Small intestine (tissue), 7 donors: ENCODE results near the gene APH1A. TPM values are rescaled to one million over a fixed set of nuclear protein-coding genes. Genes with fewer than 3 reads are reported as not detected.
"Not testable (repeated sequence)": the region's sequence is repeated elsewhere in the genome, so short reads cannot be mapped to it uniquely, and the experiment has no call there.

ENCODE experiments used
- DNase-seq, 2 donors: peaks; one replicate each; pipeline versions ENCODE4 v3.0.0 to v3.0.0-alpha.2; 2013
- FAIRE-seq: peaks from 2 replicates; lab custom pipeline; 2012; peaks lifted over from hg19 to GRCh38; lab: Jason Lieb, UNC
- H3K27ac ChIP-seq, 3 donors: one replicate each; pipeline ENCODE4 v1.5.1; 2013; ENCODE audit warnings: low read length in 2 of 3, mild to moderate bottlenecking in 2 of 3, control low read depth in 1 of 3, inconsistent platforms in 1 of 3, low read depth in 1 of 3, moderate library complexity in 1 of 3
- H3K27me3 ChIP-seq, 3 donors: one replicate each; pipeline ENCODE4 v1.6.1; 2013; ENCODE audit warnings: low read length in 3 of 3, inconsistent platforms in 1 of 3; ENCODE audit not compliant: control insufficient read depth in 3 of 3, insufficient read depth in 3 of 3
- H3K36me3 ChIP-seq, 3 donors: one replicate each; pipeline ENCODE4 v1.6.1; 2013; ENCODE audit warnings: low read length in 3 of 3, inconsistent platforms in 1 of 3, low read depth in 1 of 3, mild to moderate bottlenecking in 1 of 3, moderate library complexity in 1 of 3; ENCODE audit not compliant: control insufficient read depth in 3 of 3, insufficient read depth in 2 of 3
- H3K4me1 ChIP-seq, 3 donors: one replicate each; pipeline ENCODE4 v1.6.1; 2013; ENCODE audit warnings: low read length in 2 of 3, inconsistent platforms in 1 of 3, low read depth in 1 of 3, mild to moderate bottlenecking in 1 of 3, moderate library complexity in 1 of 3; ENCODE audit not compliant: control insufficient read depth in 3 of 3, insufficient read depth in 2 of 3
- H3K4me3 ChIP-seq, 3 donors: one replicate each; pipeline ENCODE4 v1.5.1; 2013; ENCODE audit warnings: low read length in 3 of 3, control low read depth in 1 of 3, inconsistent platforms in 1 of 3, low read depth in 1 of 3, mild to moderate bottlenecking in 1 of 3, moderate library complexity in 1 of 3
- H3K9me3 ChIP-seq, 2 donors: one replicate each; pipeline ENCODE4 v1.6.1; 2013; ENCODE audit warnings: low read depth in 1 of 2, low read length in 1 of 2; ENCODE audit not compliant: control insufficient read depth in 2 of 2, insufficient read depth in 1 of 2
- WGBS, 3 donors: extraction: QIAGEN DNeasy Blood & Tissue Kit; methylation state at CpG; one replicate each; pipeline ENCODE4 v1.1.7; 2013; 5-methylcytosine and 5-hydroxymethylcytosine counted together
- polyA plus RNA-seq, 4 donors: library from polyadenylated mRNA; stranded (reverse) in 3 of 4; unstranded in 1 of 4; fragments of 200-250 nt in 3 of 4; fragments of 120-200 nt in 1 of 4; gene quantifications; one replicate each; pipeline versions ENCODE4 v1.2.1 to v1.2.3, GENCODE V29; 2013
- donor health status: healthy with polysubstance abuse.
- donor health status: control.
- donor health status: control.
- donor health status: Bipolar disorder and iron deficiency.
- donor health status: healthy.

APH1A gene
- polyA plus RNA-seq, 4 donors = 89.2 to 206 (median 144) TPM

DNA sequence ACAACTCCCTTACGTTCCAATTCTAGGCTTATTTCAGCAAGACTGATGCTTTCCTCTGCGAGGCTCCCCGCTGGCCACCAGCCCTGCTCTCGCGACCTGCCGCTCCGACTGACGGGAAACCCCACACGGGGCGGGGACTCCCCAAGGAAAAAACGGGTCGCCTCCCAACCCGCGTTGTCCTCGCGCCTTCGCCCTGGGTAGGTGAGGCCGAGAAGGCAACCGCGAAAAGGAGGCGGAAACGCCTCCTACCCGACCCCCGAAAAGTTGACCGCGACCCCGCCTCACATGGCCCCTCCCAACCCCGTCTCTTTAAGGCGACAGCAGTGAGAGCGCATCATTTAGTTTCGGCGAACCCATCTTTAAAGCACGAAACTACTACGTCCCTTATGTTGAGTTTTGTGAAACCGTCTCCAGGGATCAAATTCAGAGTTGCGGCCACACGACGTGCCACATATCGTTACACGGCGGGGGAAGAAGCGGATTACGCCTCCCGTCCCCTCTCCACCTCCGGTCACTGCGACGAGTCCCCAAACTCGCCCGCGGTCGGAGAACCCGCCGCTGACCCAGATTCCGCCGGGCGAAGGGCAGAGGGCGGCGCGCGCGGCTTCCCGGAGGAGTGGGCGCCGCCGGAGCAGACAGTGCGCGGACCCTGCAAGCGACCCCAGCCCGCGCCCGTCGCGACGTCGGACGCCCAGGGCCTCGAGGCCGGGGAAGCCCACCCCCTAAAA is 34.1 kb downstream of the APH1A start:
- peak overlapping the region; percentile 83 to 93 (median 84) for H3K4me3 ChIP-seq
- WGBS, 3 donors = 0% methylated on average over 77 to 78 of the region's 78 CpGs
- FAIRE-seq (no peak), DNase-seq (peak; percentile 73 to 87)
- H3K27me3 ChIP-seq = peaks cover 0 to under 1% (median 0%) of the 10 kb centered on the region in 3 donors
- peaks cover 0 to 7% (median 0%) of the 10 kb centered on the region in 3 donors for H3K4me1 ChIP-seq
- no peaks in the 10 kb centered on the region for H3K9me3 ChIP-seq
- H3K36me3 ChIP-seq = peaks cover 0 to 3% (median 0%) of the 10 kb centered on the region in 3 donors
- H3K27ac ChIP-seq = peak overlapping the region; percentile 87 to 96 (median 89)

DNA sequence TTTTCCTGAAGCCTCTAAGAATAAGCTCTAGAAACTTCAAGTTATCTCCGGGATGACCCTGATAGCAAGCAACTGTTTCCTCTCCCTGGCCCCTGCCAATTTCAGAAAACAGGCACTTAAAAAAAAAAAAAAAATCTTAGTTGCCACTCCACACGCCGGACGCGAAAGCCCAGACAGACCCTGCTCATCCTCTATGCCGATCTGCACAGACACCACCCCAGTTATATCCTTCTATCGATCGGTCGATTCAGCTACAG is 34.6 kb downstream of the APH1A start:
- peak overlapping the region; percentile 83 to 93 (median 84) for H3K4me3 ChIP-seq
- no peak for FAIRE-seq
- WGBS, 3 donors = 0% methylated on average over 9 of the region's 9 CpGs

DNA sequence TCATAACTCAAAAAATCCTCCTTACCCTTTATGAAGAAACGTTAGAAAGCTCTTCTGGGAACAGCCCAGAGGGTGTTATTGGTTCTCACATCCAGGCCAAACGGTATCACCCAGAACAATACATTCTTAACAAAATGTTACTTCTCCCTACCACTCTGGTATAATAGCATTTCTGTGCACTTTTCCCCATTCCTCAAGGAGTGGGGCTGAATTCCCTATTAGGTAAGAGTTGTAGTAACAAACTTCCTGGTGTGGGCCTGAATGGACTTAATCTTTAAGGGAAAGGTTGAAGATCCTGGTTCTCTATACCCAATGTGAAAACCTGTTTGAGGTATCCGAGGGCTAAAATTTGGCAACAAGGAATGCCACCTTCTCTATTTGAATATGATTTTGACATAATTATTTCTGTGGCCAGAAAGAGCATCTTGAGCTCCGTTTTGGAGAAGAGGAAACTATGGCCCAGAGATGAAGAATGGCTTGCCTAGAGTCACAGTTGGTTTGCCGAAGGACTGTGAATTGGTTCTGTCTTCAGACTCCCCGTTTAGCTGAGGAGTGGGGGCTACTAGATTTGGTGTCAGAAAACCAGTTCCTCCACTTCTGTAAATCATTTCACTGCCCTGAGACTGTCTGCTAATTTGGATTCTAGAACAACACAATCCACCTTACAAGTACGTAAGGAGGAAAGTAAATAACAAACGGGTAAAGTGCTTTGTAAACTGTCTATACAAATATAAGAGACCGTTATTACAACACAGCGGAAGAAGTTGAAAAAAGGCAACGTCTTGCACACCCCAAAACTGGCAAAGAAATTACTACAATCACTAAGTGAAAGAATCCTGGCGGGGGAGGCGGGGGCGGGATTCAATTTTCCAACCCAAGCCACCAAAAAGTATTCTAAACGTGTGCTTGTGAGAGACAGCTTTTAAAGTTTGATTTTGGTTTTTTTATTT is 35.2 kb downstream of the APH1A start:
- DNase-seq (peak; percentile 24 to 56), FAIRE-seq (no peak)
- H3K4me1 ChIP-seq = peaks cover 0 to 7% (median 0%) of the 10 kb centered on the region in 3 donors
- H3K4me3 ChIP-seq = peak overlapping the region; percentile 83 to 93 (median 84)
- H3K36me3 ChIP-seq = peaks cover 0 to 8% (median 0%) of the 10 kb centered on the region in 3 donors
- H3K27me3 ChIP-seq = no peaks in the 10 kb centered on the region
- H3K9me3 ChIP-seq = no peaks in the 10 kb centered on the region
- WGBS, 3 donors = 9 to 11% (median 11%) methylated on average over 15 of the region's 15 CpGs
- H3K27ac ChIP-seq = peak overlapping the region; percentile 50 to 96 (median 87)

More for the DNA sequence above, 34.6 kb downstream of the APH1A start:
- no peak for DNase-seq
- H3K27me3 ChIP-seq = no peaks in the 10 kb centered on the region
- peaks cover 0 to 7% (median 0%) of the 10 kb centered on the region in 3 donors for H3K4me1 ChIP-seq
- H3K27ac ChIP-seq = peak overlapping the region; percentile 87 to 96 (median 89)
- H3K9me3 ChIP-seq = no peaks in the 10 kb centered on the region
- peaks cover 0 to 7% (median 0%) of the 10 kb centered on the region in 3 donors for H3K36me3 ChIP-seq

DNA sequence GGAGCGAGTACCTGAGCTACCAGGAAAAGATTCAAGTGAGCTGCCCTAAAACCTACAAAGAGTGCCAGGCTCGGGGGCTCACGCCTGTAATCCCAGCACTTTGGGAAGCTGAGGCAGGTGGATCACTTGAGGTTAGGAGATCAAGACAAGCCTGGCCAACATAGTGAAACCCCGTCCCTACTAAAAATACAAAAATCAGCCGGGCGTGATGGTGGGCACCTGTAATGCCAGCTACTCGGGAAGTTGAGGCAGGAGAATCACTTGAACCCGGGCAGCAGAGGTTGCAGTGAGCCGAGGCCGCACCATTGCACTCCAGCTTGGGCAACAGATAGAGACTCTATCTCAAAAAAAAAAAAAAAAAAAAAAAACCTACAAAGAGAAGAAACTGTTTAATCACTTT is 35.9 kb downstream of the APH1A start:
- not testable (repeated sequence) for H3K9me3 ChIP-seq, H3K27ac ChIP-seq, FAIRE-seq, H3K4me1 ChIP-seq, DNase-seq, H3K27me3 ChIP-seq, H3K4me3 ChIP-seq
- H3K36me3 ChIP-seq = peaks cover 0 to 13% (median 2%) of the 10 kb centered on the region in 3 donors
- 85 to 90% (median 88%) methylated on average over 10 of the region's 10 CpGs for WGBS, 3 donors

DNA sequence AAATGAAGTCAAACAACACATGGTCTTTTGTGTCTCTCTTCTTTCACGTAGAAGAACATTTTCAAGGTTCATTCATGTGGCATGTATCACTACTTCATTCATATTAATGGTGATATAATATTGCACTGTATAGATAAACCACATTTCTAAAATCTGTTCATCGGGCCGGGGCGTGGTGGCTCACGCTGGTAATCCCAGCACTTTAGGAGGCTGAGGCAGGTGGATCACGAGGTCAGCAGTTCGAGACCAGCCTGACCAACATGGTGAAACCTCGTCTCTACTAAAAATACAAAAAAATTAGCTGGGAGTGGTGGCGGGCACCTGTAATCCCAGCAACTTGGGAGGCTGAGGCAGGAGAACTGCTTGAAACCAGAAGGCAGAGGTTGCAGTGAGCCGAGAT is 40.6 kb downstream of the APH1A start:
- H3K4me3 ChIP-seq, H3K27ac ChIP-seq, H3K27me3 ChIP-seq, DNase-seq, H3K9me3 ChIP-seq, H3K4me1 ChIP-seq, FAIRE-seq: not testable (repeated sequence)
- H3K36me3 ChIP-seq = peaks cover 2 to 30% (median 10%) of the 10 kb centered on the region in 3 donors
- WGBS, 3 donors = 96 to 98% (median 97%) methylated on average over 10 of the region's 10 CpGs

DNA sequence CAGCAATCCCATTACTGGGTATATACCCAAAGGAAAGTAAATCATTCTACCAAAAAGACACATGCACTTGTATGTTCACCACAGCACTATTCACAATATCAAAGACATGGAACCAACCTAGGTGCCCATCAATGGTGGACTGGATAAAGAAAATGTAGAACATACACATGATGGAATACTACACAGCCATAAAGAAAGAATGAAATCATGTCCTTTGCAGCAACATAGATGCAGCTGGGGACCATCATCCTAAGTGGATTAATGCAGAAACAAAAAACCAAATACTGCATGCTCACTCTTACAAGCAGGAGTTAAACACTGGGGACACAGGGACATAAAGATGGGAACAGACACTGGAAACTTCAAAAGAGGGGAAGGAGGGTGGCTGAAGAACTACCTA is 41.6 kb downstream of the APH1A start:
- DNase-seq (no peak), FAIRE-seq (no peak)
- no peaks in the 10 kb centered on the region for H3K4me1 ChIP-seq
- H3K36me3 ChIP-seq = peaks cover 2 to 32% (median 10%) of the 10 kb centered on the region in 3 donors
- H3K27ac ChIP-seq = no peak overlapping the region
- no peaks in the 10 kb centered on the region for H3K9me3 ChIP-seq
- no peak overlapping the region for H3K4me3 ChIP-seq
- H3K27me3 ChIP-seq = no peaks in the 10 kb centered on the region

DNA sequence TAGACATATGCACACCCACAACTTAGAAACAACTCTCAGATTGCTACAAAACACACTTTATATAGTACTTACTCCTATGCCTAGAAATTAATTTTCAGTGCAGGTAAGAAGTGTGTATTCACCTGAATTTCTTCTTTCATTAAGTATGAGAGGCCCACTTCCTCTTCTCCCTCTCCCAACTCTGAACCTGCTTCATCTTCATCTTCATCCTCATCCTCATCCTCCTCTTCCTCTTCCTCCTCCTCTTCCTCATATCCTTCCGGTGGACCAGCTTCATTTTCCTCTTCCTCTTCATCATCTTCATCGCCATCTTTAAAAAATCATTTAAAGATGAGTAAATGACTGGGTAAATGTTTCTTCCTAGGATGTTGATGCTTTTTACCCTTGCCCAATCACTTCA is 42.3 kb downstream of the APH1A start:
- 91 to 98% (median 94%) methylated on average over 2 of the region's 2 CpGs for WGBS, 3 donors

DNA sequence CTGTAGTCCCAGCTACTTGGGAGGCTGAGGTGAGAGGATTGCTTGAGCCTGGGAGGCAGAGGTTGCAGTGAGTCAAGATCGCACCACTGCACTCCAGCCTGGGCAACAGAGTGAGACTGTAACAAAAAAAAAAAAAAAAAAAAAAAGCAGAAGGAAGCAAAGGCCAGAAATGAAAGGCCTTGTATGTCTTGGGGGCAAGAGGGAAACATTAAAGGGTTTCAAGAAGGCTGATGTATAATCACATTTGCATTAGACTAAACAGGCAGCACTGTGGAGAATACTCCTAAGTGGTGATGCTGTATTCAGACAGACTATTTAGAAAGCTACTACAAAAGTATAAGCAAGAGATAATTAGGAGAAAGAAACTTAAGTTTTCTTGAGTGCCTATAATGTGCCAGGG is 43.3 kb downstream of the APH1A start:
- Histone ChIP-seq H3K4me3 (no peak overlapping the region), H3K27ac (no peak overlapping the region), H3K36me3 (peaks cover 8 to 35% (median 10%) of the 10 kb centered on the region in 3 donors), H3K27me3 (no peaks in the 10 kb centered on the region), H3K9me3 (no peaks in the 10 kb centered on the region), H3K4me1 (no peaks in the 10 kb centered on the region)
- FAIRE-seq (no peak), DNase-seq (no peak)
- 83 to 100% (median 92%) methylated on average over 1 of the region's 1 CpG for WGBS, 3 donors

More for the DNA sequence above, 42.3 kb downstream of the APH1A start:
- Histone ChIP-seq H3K27me3 (no peaks in the 10 kb centered on the region), H3K9me3 (no peaks in the 10 kb centered on the region), H3K27ac (no peak overlapping the region), H3K4me1 (no peaks in the 10 kb centered on the region), H3K36me3 (peaks cover 4 to 35% (median 10%) of the 10 kb centered on the region in 3 donors), H3K4me3 (no peak overlapping the region)
- FAIRE-seq = no peak
- no peak for DNase-seq
